GM19043 (cell line): ENCODE data around the gene ASPN.

Source experiments
- ATAC-seq: cut with Tn5 transposase; IDR thresholded peaks from one replicate; pipeline ENCODE4 v1.9.1; 2021; ENCODE audit warnings: low read depth; ENCODE audit not compliant: unreplicated experiment

Gene ASPN

GRCh38 chr9:92506184-92506857 is 24.0 kb upstream of the ASPN start:
- ATAC-seq, result no peak

- ATAC-seq, result no peak
Observed at GRCh38 chr9:92504881-92505280, 22.6 kb upstream of the ASPN start.

GRCh38 chr9:92503156-92503555 is 20.9 kb upstream of the ASPN start:
- ATAC-seq, result no peak

- no peak for ATAC-seq
Observed at GRCh38 chr9:92501671-92502393, 19.5 kb upstream of the ASPN start.

GRCh38 chr9:92500725-92501124 is 18.4 kb upstream of the ASPN start:
- no peak for ATAC-seq

GRCh38 chr9:92499701-92500100 is 17.4 kb upstream of the ASPN start:
- ATAC-seq, result no peak

- ATAC-seq, result no peak
Observed at GRCh38 chr9:92496396-92497176, 14.3 kb upstream of the ASPN start.

GRCh38 chr9:92494856-92495255 is 12.6 kb upstream of the ASPN start:
- no peak for ATAC-seq

GRCh38 chr9:92493749-92494387 is 11.6 kb upstream of the ASPN start:
- no peak for ATAC-seq

- no peak for ATAC-seq
Observed at GRCh38 chr9:92492781-92493401, 10.6 kb upstream of the ASPN start.

- ATAC-seq, result no peak
Observed at GRCh38 chr9:92488681-92489550, 6.6 kb upstream of the ASPN start.

GRCh38 chr9:92486371-92486770 is 4.1 kb upstream of the ASPN start:
- no peak for ATAC-seq

GRCh38 chr9:92484563-92484962 is 2.3 kb upstream of the ASPN start:
- ATAC-seq, result no peak

GRCh38 chr9:92483627-92484545 is 1.6 kb upstream of the ASPN start:
- no peak for ATAC-seq

GRCh38 chr9:92482805-92483204 is 499 bp upstream of the ASPN start:
- ATAC-seq, result no peak

- no peak for ATAC-seq
Observed at GRCh38 chr9:92480986-92481633, 1.2 kb downstream of the ASPN start.

GRCh38 chr9:92480291-92480771 is 2.0 kb downstream of the ASPN start:
- ATAC-seq, result no peak

GRCh38 chr9:92479346-92479745 is 3.0 kb downstream of the ASPN start:
- ATAC-seq, result no peak
